Sigmoid colon (tissue), 4 donors: ENCODE results near the gene MC1R.

ENCODE experiments used
- POLR2A ChIP-seq, 2 donors: fragments of 450-650 bp; IDR thresholded peaks; one replicate each; pipeline ENCODE4 v1.6.1; 2016; ENCODE audit warnings: antibody characterized with exemption in 2 of 2, mild to moderate bottlenecking in 2 of 2, moderate library complexity in 2 of 2
- POLR2AphosphoS5 ChIP-seq, 4 donors: sonication (generic); formaldehyde crosslinking; IDR thresholded peaks; one replicate each; pipeline ENCODE4 v1.6.1; 2017; ENCODE audit warnings: antibody characterized with exemption in 4 of 4
- TF ChIP-seq, protein P1 (sequence below), 4 experiments: fragments of 450-650 bp in 3 of 4; fragments of 200-600 bp in 1 of 4; IDR thresholded peaks; one replicate each; pipeline ENCODE4 v1.5.1; 2016 to 2019; ENCODE audit warnings: antibody characterized with exemption in 4 of 4, mild to moderate bottlenecking in 3 of 4, moderate library complexity in 2 of 4

DNA sequence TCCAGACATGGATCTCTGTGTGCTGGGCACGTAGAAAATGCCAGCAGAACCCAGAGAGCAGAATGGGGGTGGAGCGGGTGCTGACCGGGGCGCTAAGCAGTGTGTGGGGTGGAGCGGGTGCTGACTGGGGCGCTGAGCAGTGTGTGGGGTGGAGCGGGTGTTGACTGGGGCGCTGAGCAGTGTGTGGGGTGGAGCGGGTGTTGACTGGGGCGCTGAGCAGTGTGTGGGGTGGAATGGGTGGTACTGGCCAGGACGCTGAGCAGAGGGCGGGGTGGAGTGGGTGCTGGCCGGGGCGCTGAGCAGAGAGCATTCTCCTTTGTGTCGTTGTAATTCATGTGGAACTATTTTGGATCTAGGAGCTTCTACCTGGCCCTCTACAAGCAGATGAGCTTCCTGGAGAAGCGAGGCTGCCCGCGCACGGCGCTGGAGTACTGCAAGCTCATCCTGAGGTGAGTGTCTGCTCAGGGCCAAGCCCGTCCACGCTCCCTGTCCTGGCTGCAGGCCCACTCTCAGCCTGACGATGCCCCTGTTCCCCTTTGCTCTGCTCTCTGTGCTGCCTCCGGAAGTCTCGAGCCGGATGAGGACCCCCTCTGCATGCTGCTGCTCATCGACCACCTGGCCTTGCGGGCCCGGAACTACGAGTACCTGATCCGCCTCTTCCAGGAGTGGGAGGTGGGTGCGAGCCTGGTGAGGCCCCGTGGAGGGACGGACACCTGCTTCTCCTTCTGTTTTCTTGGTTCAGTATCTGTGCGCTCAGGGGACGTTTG is 20.3 kb upstream of the MC1R start:
- TF ChIP-seq POLR2AphosphoS5 (IDR thresholded peaks at IDR 0.05) (no peak), POLR2A (IDR thresholded peaks at IDR 0.05) (no peak)
- TF ChIP-seq, protein P1, sequence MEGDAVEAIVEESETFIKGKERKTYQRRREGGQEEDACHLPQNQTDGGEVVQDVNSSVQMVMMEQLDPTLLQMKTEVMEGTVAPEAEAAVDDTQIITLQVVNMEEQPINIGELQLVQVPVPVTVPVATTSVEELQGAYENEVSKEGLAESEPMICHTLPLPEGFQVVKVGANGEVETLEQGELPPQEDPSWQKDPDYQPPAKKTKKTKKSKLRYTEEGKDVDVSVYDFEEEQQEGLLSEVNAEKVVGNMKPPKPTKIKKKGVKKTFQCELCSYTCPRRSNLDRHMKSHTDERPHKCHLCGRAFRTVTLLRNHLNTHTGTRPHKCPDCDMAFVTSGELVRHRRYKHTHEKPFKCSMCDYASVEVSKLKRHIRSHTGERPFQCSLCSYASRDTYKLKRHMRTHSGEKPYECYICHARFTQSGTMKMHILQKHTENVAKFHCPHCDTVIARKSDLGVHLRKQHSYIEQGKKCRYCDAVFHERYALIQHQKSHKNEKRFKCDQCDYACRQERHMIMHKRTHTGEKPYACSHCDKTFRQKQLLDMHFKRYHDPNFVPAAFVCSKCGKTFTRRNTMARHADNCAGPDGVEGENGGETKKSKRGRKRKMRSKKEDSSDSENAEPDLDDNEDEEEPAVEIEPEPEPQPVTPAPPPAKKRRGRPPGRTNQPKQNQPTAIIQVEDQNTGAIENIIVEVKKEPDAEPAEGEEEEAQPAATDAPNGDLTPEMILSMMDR (IDR thresholded peaks at IDR 0.05) = no peak
